PC-3 (cell line): ENCODE measurements around the gene AFG3L2.

Source experiments
- CTCF ChIP-seq: fragments of 300-600 bp; sonication (generic); conservative IDR thresholded peaks from 2 replicates; pipeline ENCODE4 v1.5.1; 2017; ENCODE audit warnings: antibody characterized with exemption, low read depth, mild to moderate bottlenecking, low read length
- EZH2 ChIP-seq: fragments of 300-600 bp; sonication (generic); IDR thresholded peaks from one replicate; pipeline ENCODE4 v1.6.1; 2017; ENCODE audit warnings: antibody characterized with exemption, mild to moderate bottlenecking, low read length; ENCODE audit not compliant: unreplicated experiment
- EZH2phosphoT487 ChIP-seq: fragments of 300-600 bp; sonication (generic); IDR thresholded peaks from 2 replicates; pipeline ENCODE4 v1.6.1; 2018; ENCODE audit warnings: mild to moderate bottlenecking, antibody characterized with exemption, low read length, borderline replicate concordance

GRCh38 chr18:12333506-12334290, 43.3 kb downstream of the AFG3L2 start:
- TF ChIP-seq CTCF (no peak), EZH2phosphoT487 (no peak), EZH2 (no peak)
